Endothelial cell of umbilical vein (primary cell): ENCODE data around the gene MACROD2. TPM values are rescaled to one million over a fixed set of nuclear protein-coding genes. Genes with fewer than 3 reads are reported as not detected.

Experiments used
- BruUV-seq: library from RNA; stranded (reverse); fragments of 400-500 nt; replicated peaks from 2 replicates; lab custom pipeline; 2021; lab: Mats Ljungman, UMichigan
- CTCF ChIA-PET: fragments of 300-600, 350-600 bp; sonication (Branson Sonifier 250); formaldehyde crosslinking; loops from one replicate; lab custom pipeline; 2021; ENCODE audit warnings: antibody characterized with exemption, inconsistent platforms; lab: Charles Lee
- POLR2A ChIA-PET: fragments of 300-600, 350-600 bp; sonication (Branson Sonifier 250); formaldehyde crosslinking; loops from one replicate; lab custom pipeline; 2021; ENCODE audit warnings: antibody characterized with exemption, inconsistent platforms; lab: Charles Lee
- DNase-seq: peaks from one replicate; pipeline ENCODE4 v3.0.0-alpha.2; 2011; ENCODE audit warnings: low read depth, low spot score
- FAIRE-seq: peaks from 2 replicates; lab custom pipeline; 2011; peaks lifted over from hg19 to GRCh38; lab: Jason Lieb, UNC
- H2AFZ ChIP-seq: 2 replicates; pipeline ENCODE4 v1.6.0; 2012; ENCODE audit warnings: low read depth, low read length, control low read depth, inconsistent platforms
- H3K27ac ChIP-seq: 2 replicates; pipeline ENCODE4 v1.5.1; 2011; ENCODE audit warnings: low read depth, mild to moderate bottlenecking, control low read depth, low read length, moderate library complexity; ENCODE audit not compliant: insufficient read depth
- H3K27me3 ChIP-seq, 2 experiments: 2 replicates each; pipeline versions ENCODE4 v1.6.0 to v1.6.1; 2011; ENCODE audit warnings: low read length in 2 of 2, mixed read lengths in 1 of 2; ENCODE audit not compliant: control insufficient read depth in 2 of 2, insufficient read depth in 2 of 2
- H3K36me3 ChIP-seq, 2 experiments: 2 replicates in 1 of 2; 3 replicates in 1 of 2; pipeline ENCODE4 v1.5.1; 2011; ENCODE audit warnings: low read length in 2 of 2, mild to moderate bottlenecking in 1 of 2, moderate library complexity in 1 of 2; ENCODE audit not compliant: control insufficient read depth in 2 of 2, insufficient read depth in 2 of 2; ENCODE audit errors: extremely low read depth in 1 of 2
- H3K4me1 ChIP-seq: 3 replicates; pipeline ENCODE4 v1.5.1; 2011; ENCODE audit warnings: mild to moderate bottlenecking, low read length; ENCODE audit not compliant: control insufficient read depth, insufficient read depth; ENCODE audit errors: extremely low read depth
- H3K4me2 ChIP-seq: 2 replicates; pipeline ENCODE4 v1.6.1; 2011; ENCODE audit warnings: low read length, control low read depth, mixed read lengths; ENCODE audit not compliant: insufficient read depth
- H3K4me3 ChIP-seq, 3 experiments: fragments of 200-600 bp in 1 of 3; sonication (generic), shearing (Covaris generic) in 1 of 3; replicated peaks in 1 of 3; 2 replicates each; pipeline ENCODE4 v1.5.1; 2011 to 2016; ENCODE audit warnings: control low read depth in 3 of 3, low read length in 3 of 3, mild to moderate bottlenecking in 2 of 3, inconsistent platforms in 1 of 3, low read depth in 1 of 3, moderate library complexity in 1 of 3; ENCODE audit not compliant: insufficient read depth in 1 of 3
- H3K79me2 ChIP-seq: 2 replicates; pipeline ENCODE4 v1.6.0; 2012; ENCODE audit warnings: low read length, inconsistent platforms; ENCODE audit not compliant: control insufficient read depth, insufficient read depth
- H3K9ac ChIP-seq: replicated peaks from 2 replicates; pipeline ENCODE3; 2011; ENCODE audit warnings: low read length, control low read depth; ENCODE audit not compliant: insufficient read depth; ENCODE audit errors: extremely low read depth
- H3K9me1 ChIP-seq: replicated peaks from 3 replicates; pipeline ENCODE4 v1.6.0; 2011; ENCODE audit warnings: mild to moderate bottlenecking, low read length; ENCODE audit not compliant: control insufficient read depth, insufficient read depth; ENCODE audit errors: extremely low read depth
- H3K9me3 ChIP-seq: replicated peaks from 2 replicates; pipeline ENCODE4 v1.5.1; 2012; ENCODE audit warnings: low read length, inconsistent platforms; ENCODE audit not compliant: control insufficient read depth, insufficient read depth
- H4K20me1 ChIP-seq: replicated peaks from 2 replicates; pipeline ENCODE3; 2011; ENCODE audit warnings: mild to moderate bottlenecking, low read length; ENCODE audit not compliant: control insufficient read depth, insufficient read depth; ENCODE audit errors: extremely low read depth
- CTCF ChIP-seq, 2 donors: IDR thresholded peaks; 1 replicate in 1 of 2; 2 replicates in 1 of 2; pipeline ENCODE4 v1.5.1; 2011; ENCODE audit warnings: low read length in 2 of 2, mild to moderate bottlenecking in 2 of 2, moderate library complexity in 2 of 2, control low read depth in 1 of 2, inconsistent platforms in 1 of 2, low read depth in 1 of 2; ENCODE audit not compliant: insufficient read depth in 1 of 2; ENCODE audit errors: extremely low read depth in 1 of 2
- EZH2 ChIP-seq: IDR thresholded peaks from 2 replicates; pipeline ENCODE4 v1.6.1; 2012; ENCODE audit warnings: borderline replicate concordance, low read depth, mild to moderate bottlenecking, moderate library complexity, low read length, inconsistent platforms; ENCODE audit not compliant: severe bottlenecking
- FOS ChIP-seq: IDR thresholded peaks from 2 replicates; pipeline ENCODE4 v1.6.1; 2011; ENCODE audit warnings: mild to moderate bottlenecking, low read length, moderate library complexity, borderline replicate concordance; ENCODE audit not compliant: insufficient read depth
- GATA2 ChIP-seq: IDR thresholded peaks from 2 replicates; pipeline ENCODE4 v1.7.0; 2011; ENCODE audit warnings: low read depth, mild to moderate bottlenecking, moderate library complexity, mixed read lengths, low read length; ENCODE audit not compliant: insufficient read length, insufficient read depth
- JUN ChIP-seq: IDR thresholded peaks from 2 replicates; pipeline ENCODE4 v1.6.1; 2011; ENCODE audit warnings: borderline replicate concordance, low read depth; ENCODE audit not compliant: insufficient read length, insufficient read depth
- MAX ChIP-seq: IDR thresholded peaks from 2 replicates; pipeline ENCODE4 v1.6.1; 2011; ENCODE audit not compliant: insufficient read depth, insufficient read length
- MYC ChIP-seq: IDR thresholded peaks from one replicate; pipeline ENCODE4 v1.6.1; 2011; ENCODE audit warnings: mild to moderate bottlenecking, low read depth, low read length
- POLR2A ChIP-seq: IDR thresholded peaks from 2 replicates; pipeline ENCODE4 v1.6.1; 2012; ENCODE audit warnings: low read depth, mild to moderate bottlenecking, control low read depth, low read length
- POLR2AphosphoS5 ChIP-seq: IDR thresholded peaks from 2 replicates; pipeline ENCODE4 v1.6.1; 2012; ENCODE audit warnings: low read depth, mild to moderate bottlenecking, control low read depth, low read length, moderate library complexity; ENCODE audit not compliant: insufficient read depth
- dilution Hi-C: fragments of 300-500 bp; cut with MboI; formaldehyde crosslinking; loops from one replicate; pipeline ENCODE4 v1.15.0; 2019; ENCODE audit warnings: low sequenced_read_pairs; ENCODE audit not compliant: extremely low pct_ligation_motif_present
- intact Hi-C: fragments of 100-400 bp; cut with micrococcal nuclease; formaldehyde crosslinking; loops from one replicate; pipeline ENCODE4 v1.10.0; 2022
- polyA plus RNA-seq, 4 experiments: library from polyadenylated mRNA; depleted of rRNA in 3 of 4; stranded (reverse) in 3 of 4; unstranded in 1 of 4; fragments of >200 nt; gene quantifications; 2 replicates each; pipeline versions ENCODE4 v1.2.1 to v1.2.3, GENCODE V29; 2011 to 2012; ENCODE audit warnings: missing spikeins in 1 of 4
- total RNA-seq: library from RNA; stranded (reverse); gene quantifications from 2 replicates; pipeline ENCODE4 v1.2.3, GENCODE V29; 2021

The MACROD2 gene
- total and polyA plus RNA-seq, 2 donors (not counting 3 experiments of a cell fraction or from before 2014, with no cell fraction given) = 0.11 to 0.73 TPM

DNA sequence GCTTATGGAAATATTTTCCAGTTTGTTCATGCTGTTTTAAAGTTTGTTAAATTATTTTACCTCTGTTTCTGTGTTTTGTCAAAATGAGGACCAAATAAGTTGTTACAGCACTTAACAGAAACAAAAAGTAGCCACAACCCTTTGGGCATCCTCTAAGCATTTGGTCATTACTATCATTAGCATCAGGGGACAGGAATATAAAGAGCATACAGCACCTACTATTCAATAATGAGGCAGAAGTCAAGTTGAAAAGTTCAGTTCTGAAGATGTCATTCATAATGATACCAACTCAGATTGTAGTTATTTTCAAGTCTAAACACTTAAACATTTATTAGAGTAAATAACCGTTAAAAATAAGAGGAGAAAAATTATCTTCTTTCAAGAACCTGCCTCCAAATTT lies 1204.4 kb downstream of the MACROD2 start:
- no peaks in the 10 kb centered on the region for H3K79me2 ChIP-seq
- H4K20me1 ChIP-seq = no peaks in the 10 kb centered on the region
- no peak overlapping the region for H3K27ac ChIP-seq
- no peaks in the 10 kb centered on the region for H3K27me3 ChIP-seq
- TF ChIP-seq POLR2A (no peak), GATA2 (no peak), POLR2AphosphoS5 (no peak)
- dilution Hi-C loops (no loop called here), intact Hi-C loops (no loop called here)
- no TSS peak for BruUV-seq
- H3K36me3 ChIP-seq = no peaks in the 10 kb centered on the region
- no peaks in the 10 kb centered on the region for H3K9me3 ChIP-seq
- ChIA-PET POLR2A (no interaction called here), CTCF (no interaction called here)
- no peak overlapping the region for H3K4me2 ChIP-seq
- no peak overlapping the region for H3K4me3 ChIP-seq
- H3K9me1 ChIP-seq = no peaks in the 10 kb centered on the region
- no peak for FAIRE-seq
- no peaks in the 10 kb centered on the region for H3K4me1 ChIP-seq
- no peak overlapping the region for H3K9ac ChIP-seq
- H2AFZ ChIP-seq = no peak overlapping the region
- no peak for DNase-seq

- Histone ChIP-seq H3K9ac (no peak overlapping the region), H3K4me3 (no peak overlapping the region), H3K27me3 (no peaks in the 10 kb centered on the region), H3K4me2 (no peak overlapping the region), H4K20me1 (no peaks in the 10 kb centered on the region), H2AFZ (no peak overlapping the region), H3K27ac (no peak overlapping the region), H3K4me1 (no peaks in the 10 kb centered on the region), H3K9me3 (no peaks in the 10 kb centered on the region), H3K79me2 (no peaks in the 10 kb centered on the region), H3K36me3 (no peaks in the 10 kb centered on the region), H3K9me1 (no peaks in the 10 kb centered on the region)
- CTCF ChIA-PET = interaction anchor here (1.1 kb wide), 1 partner anchor 21 kb away, joined by 3 read pairs; no protein-coding TSS in a partner anchor
- no peak for TF ChIP-seq EZH2
- TF ChIP-seq CTCF (IDR thresholded peaks at IDR 0.05; ENCODE audit: extremely low read depth in 1 of 2, insufficient read depth in 1 of 2, low read depth in 1 of 2, low read length in 2 of 2) = no peak
- TF ChIP-seq GATA2 = no peak
- no peak for TF ChIP-seq MYC
- TF ChIP-seq POLR2A = no peak
- no peak for TF ChIP-seq MAX
- TF ChIP-seq POLR2AphosphoS5 = no peak
- no peak for TF ChIP-seq JUN
- TF ChIP-seq FOS = no peak
- intact Hi-C loops = no loop called here
- DNase-seq (no peak), FAIRE-seq (no peak)
- no TSS peak for BruUV-seq
- POLR2A ChIA-PET = no interaction called here
- dilution Hi-C loops = no loop called here
Measured at GRCh38 chr20:15200147-15200565, 1204.8 kb downstream of the MACROD2 start.
